Upper lobe of left lung (tissue), 6 donors: ENCODE data around the gene MEAK7. TPM values are rescaled to one million over a fixed set of nuclear protein-coding genes. Genes with fewer than 3 reads are reported as not detected.

Source experiments
- ATAC-seq, 2 donors: fragments of 200-7000 bp; cut with Tn5 transposase; one replicate each; pipeline ENCODE4 v1.9.1; 2022; ENCODE audit warnings: mild to moderate bottlenecking in 2 of 2, moderate library complexity in 2 of 2; ENCODE audit not compliant: low FRiP score in 2 of 2
- DNase-seq, 2 donors: peaks; one replicate each; pipeline ENCODE4 v3.0.0-alpha.2; 2019 to 2020
- H3K27ac ChIP-seq, 4 donors: fragments of 200-600 bp; sonication (generic); one replicate each; pipeline ENCODE4 v1.5.1; 2016 to 2019
- H3K27me3 ChIP-seq, 4 donors: fragments of 200-600 bp; sonication (generic); one replicate each; pipeline ENCODE4 v1.5.1; 2017 to 2019
- H3K36me3 ChIP-seq, 4 donors: fragments of 200-600 bp; sonication (generic); one replicate each; pipeline ENCODE4 v1.5.1; 2016 to 2019
- H3K4me1 ChIP-seq, 4 donors: fragments of 200-600 bp; sonication (generic); one replicate each; pipeline ENCODE4 v1.5.1; 2018 to 2019
- H3K4me3 ChIP-seq, 4 donors: fragments of 200-600 bp; sonication (generic); one replicate each; pipeline ENCODE4 v1.5.1; 2017 to 2019; ENCODE audit warnings: mild to moderate bottlenecking in 2 of 4, moderate library complexity in 1 of 4
- H3K9me3 ChIP-seq, 4 donors: fragments of 200-600 bp; sonication (generic); one replicate each; pipeline ENCODE4 v1.5.1; 2018 to 2019
- CTCF ChIP-seq, 6 experiments: fragments of 450-650 bp in 4 of 6; fragments of 200-600 bp in 2 of 6; sonication (generic) in 2 of 6; IDR thresholded peaks; one replicate each; pipeline ENCODE4 v1.5.1; 2016 to 2019; ENCODE audit warnings: antibody characterized with exemption in 6 of 6
- EP300 ChIP-seq, 4 donors: sonication (generic); formaldehyde crosslinking; IDR thresholded peaks; one replicate each; pipeline ENCODE4 v1.5.1; 2017; ENCODE audit warnings: antibody characterized with exemption in 4 of 4, control low read depth in 2 of 4
- POLR2A ChIP-seq, 4 donors: fragments of 450-650 bp; IDR thresholded peaks; one replicate each; pipeline ENCODE4 v1.5.1; 2016 to 2017; ENCODE audit warnings: antibody characterized with exemption in 4 of 4, mild to moderate bottlenecking in 2 of 4
- POLR2AphosphoS5 ChIP-seq, 2 donors: sonication (generic); formaldehyde crosslinking; IDR thresholded peaks; one replicate each; pipeline ENCODE4 v1.5.1; 2017; ENCODE audit warnings: antibody characterized with exemption in 2 of 2
- WGBS, 2 donors: methylation state at CpG; one replicate each; pipeline ENCODE4 v1.1.5; 2017 to 2018; 5-methylcytosine and 5-hydroxymethylcytosine counted together
- total RNA-seq, 6 donors: library from RNA; depleted of rRNA in 4 of 6; stranded (reverse); fragments of >200 nt in 4 of 6; gene quantifications; one replicate each; pipeline versions ENCODE4 v1.1.0 to v1.2.1, GENCODE V29; 2016 to 2021
- donor health status: DM: no; HTN: no; CAD: no; lungs with moderate emphysema.
- donor health status: DM: no; HTN: yes; CAD: no; lungs with severe emphysema.

Gene MEAK7
- total RNA-seq, 6 donors from 2014 or later = 8.5 to 32.8 (median 12.2) TPM

GRCh38 chr16:84463221-84463620 lies 41.2 kb downstream of the MEAK7 start:
- Histone ChIP-seq H3K36me3 (peaks cover 0 to 37% (median 20%) of the 10 kb centered on the region in 4 donors), H3K27me3 (no peaks in the 10 kb centered on the region), H3K4me1 (no peaks in the 10 kb centered on the region), H3K4me3 (no peak overlapping the region), H3K9me3 (peaks cover 0 to 9% (median 5%) of the 10 kb centered on the region in 4 donors), H3K27ac (no peak overlapping the region)
- TF ChIP-seq CTCF (IDR thresholded peaks at IDR 0.05) (no peak), POLR2A (IDR thresholded peaks at IDR 0.05) (no peak), POLR2AphosphoS5 (IDR thresholded peaks at IDR 0.05) (no peak), EP300 (IDR thresholded peaks at IDR 0.05) (no peak)
- WGBS, 2 donors = 86 to 97% methylated on average over 7 of the region's 7 CpGs
- no peak for ATAC-seq
- peak in 1 of 2 donors; percentile 12 for DNase-seq

- Histone ChIP-seq H3K36me3 (peaks cover 0 to 37% (median 20%) of the 10 kb centered on the region in 4 donors), H3K27ac (no peak overlapping the region), H3K4me1 (no peaks in the 10 kb centered on the region), H3K9me3 (peaks cover 0 to 7% (median 4%) of the 10 kb centered on the region in 4 donors), H3K27me3 (no peaks in the 10 kb centered on the region), H3K4me3 (no peak overlapping the region)
- TF ChIP-seq POLR2A (IDR thresholded peaks at IDR 0.05) (no peak), CTCF (IDR thresholded peaks at IDR 0.05) (no peak), POLR2AphosphoS5 (IDR thresholded peaks at IDR 0.05) (no peak), EP300 (IDR thresholded peaks at IDR 0.05) (no peak)
- DNase-seq (peak in 1 of 2 donors; percentile 17), ATAC-seq (peak in 1 of 2 donors; percentile 5)
- WGBS, 2 donors = 81 to 83% methylated on average over 12 to 24 of the region's 24 CpGs
Measured at GRCh38 chr16:84462296-84463210, 41.9 kb downstream of the MEAK7 start.

- H3K27me3 ChIP-seq = no peaks in the 10 kb centered on the region
- no peaks in the 10 kb centered on the region for H3K4me1 ChIP-seq
- H3K9me3 ChIP-seq = peaks cover 0 to 3% (median 0%) of the 10 kb centered on the region in 4 donors
- H3K27ac ChIP-seq = no peak overlapping the region
- TF ChIP-seq CTCF (IDR thresholded peaks at IDR 0.05) = no peak
- DNase-seq (peak in 1 of 2 donors; percentile 18), ATAC-seq (no peak)
- H3K36me3 ChIP-seq = peaks cover 0 to 33% (median 20%) of the 10 kb centered on the region in 4 donors
- no peak overlapping the region for H3K4me3 ChIP-seq
- 91 to 93% methylated on average over 23 to 30 of the region's 30 CpGs for WGBS, 2 donors
Measured at GRCh38 chr16:84461413-84462295, 42.8 kb downstream of the MEAK7 start.

DNA sequence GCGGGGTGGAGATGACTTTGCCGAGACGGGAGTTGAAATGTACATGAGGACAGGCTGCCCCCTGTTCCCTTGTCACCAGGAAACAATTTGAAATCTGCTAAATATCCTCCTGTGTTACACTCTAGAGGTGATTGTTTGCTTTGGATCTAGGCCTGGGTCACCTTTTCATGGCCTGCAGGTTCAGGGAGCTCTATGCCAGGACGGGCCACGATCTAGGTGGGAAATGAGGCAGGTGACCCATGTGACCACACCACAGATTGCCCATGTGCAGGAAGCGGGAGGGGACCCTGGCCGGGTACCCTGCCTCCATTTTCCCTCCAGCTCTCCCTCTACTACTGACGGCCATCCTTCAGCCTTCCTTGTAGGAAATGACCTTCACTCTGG lies 43.4 kb downstream of the MEAK7 start:
- 71 to 78% methylated on average over 7 to 8 of the region's 8 CpGs for WGBS, 2 donors
- DNase-seq (peak in 1 of 2 donors; percentile 18), ATAC-seq (no peak)
- TF ChIP-seq POLR2A (IDR thresholded peaks at IDR 0.05) (no peak), CTCF (IDR thresholded peaks at IDR 0.05) (no peak), POLR2AphosphoS5 (IDR thresholded peaks at IDR 0.05) (no peak), EP300 (IDR thresholded peaks at IDR 0.05) (no peak)
- H3K4me3 ChIP-seq = no peak overlapping the region
- H3K4me1 ChIP-seq = no peaks in the 10 kb centered on the region
- H3K9me3 ChIP-seq = no peaks in the 10 kb centered on the region
- H3K27me3 ChIP-seq = no peaks in the 10 kb centered on the region
- H3K36me3 ChIP-seq = peaks cover 0 to 33% (median 20%) of the 10 kb centered on the region in 4 donors
- no peak overlapping the region for H3K27ac ChIP-seq
